Neural progenitor cell (in vitro differentiated cells): ENCODE results near the gene EIF1.

Experiments
- EZH2 ChIP-seq: fragments of 200-600 bp; sonication (generic); IDR thresholded peaks from 2 replicates; pipeline ENCODE4 v1.6.1; 2017; ENCODE audit warnings: antibody characterized with exemption, mild to moderate bottlenecking, moderate library complexity
- TF ChIP-seq, protein P1 (sequence below): fragments of 200-600 bp; sonication (generic); IDR thresholded peaks from 2 replicates; pipeline ENCODE4 v1.5.1; 2017; ENCODE audit warnings: antibody characterized with exemption, mild to moderate bottlenecking

DNA sequence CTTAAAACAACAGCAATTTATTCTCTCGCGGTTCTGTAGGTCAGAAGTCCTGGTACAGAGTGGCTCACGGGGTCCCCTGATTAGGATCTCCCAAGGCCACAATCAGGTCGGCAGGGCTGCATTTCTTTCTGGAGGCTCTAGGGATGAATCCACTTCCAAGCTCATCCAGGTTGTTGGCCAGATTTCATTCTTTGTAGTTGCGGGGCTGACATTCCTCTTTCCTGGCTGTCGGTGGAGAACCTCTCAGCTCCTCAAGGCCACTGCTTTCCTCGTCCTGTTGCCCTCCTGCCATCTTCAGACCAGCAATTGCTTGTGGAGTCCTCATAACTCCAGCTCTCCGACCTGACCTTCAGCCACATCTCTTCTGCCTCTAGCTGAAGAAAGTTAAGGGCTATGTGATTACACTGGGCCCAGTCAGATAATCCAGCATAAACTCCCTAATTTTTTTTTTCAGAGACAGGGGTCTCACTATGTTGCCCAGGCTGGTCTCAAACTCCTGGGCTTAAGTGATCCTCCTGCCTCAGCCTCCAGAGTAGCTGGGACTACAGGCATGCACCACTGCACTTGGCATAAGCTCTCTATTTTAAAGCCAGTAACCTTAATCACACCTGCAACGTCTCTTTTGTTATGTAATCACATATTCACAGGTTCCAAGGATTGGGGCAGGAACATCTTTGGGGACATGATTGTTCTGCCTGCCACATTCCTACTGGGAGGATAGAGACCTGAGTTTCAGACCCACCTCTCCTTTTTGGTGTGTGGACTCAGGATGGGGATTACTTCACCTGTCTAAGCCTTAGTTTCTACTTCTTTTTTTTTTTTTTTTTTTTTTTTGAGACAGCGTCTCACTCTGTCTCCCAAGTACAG, 19.4 kb downstream of the EIF1 start:
- TF ChIP-seq, protein P1, sequence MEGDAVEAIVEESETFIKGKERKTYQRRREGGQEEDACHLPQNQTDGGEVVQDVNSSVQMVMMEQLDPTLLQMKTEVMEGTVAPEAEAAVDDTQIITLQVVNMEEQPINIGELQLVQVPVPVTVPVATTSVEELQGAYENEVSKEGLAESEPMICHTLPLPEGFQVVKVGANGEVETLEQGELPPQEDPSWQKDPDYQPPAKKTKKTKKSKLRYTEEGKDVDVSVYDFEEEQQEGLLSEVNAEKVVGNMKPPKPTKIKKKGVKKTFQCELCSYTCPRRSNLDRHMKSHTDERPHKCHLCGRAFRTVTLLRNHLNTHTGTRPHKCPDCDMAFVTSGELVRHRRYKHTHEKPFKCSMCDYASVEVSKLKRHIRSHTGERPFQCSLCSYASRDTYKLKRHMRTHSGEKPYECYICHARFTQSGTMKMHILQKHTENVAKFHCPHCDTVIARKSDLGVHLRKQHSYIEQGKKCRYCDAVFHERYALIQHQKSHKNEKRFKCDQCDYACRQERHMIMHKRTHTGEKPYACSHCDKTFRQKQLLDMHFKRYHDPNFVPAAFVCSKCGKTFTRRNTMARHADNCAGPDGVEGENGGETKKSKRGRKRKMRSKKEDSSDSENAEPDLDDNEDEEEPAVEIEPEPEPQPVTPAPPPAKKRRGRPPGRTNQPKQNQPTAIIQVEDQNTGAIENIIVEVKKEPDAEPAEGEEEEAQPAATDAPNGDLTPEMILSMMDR = no peak
- no peak for TF ChIP-seq EZH2
